ENCODE results near the gene RNF32. TPM values are rescaled to one million over a fixed set of nuclear protein-coding genes. Genes with fewer than 3 reads are reported as not detected.

The RNF32 gene
- total RNA-seq, 1 donor, result under 0.01 TPM

GRCh38 chr7:156614434-156615264 is 25.9 kb upstream of the RNF32 start:
- no peaks in the 10 kb centered on the region for H3K36me3 ChIP-seq (ENCODE audit: insufficient read depth, low read length)
- H3K27me3 ChIP-seq (ENCODE audit: insufficient read depth, low read length), result peaks cover 22% of the 10 kb centered on the region
- H3K4me1 ChIP-seq (ENCODE audit: insufficient read depth, low read length), result no peaks in the 10 kb centered on the region
- no peak overlapping the region for H3K4me2 ChIP-seq (ENCODE audit: insufficient read depth, low read length)
- no peak overlapping the region for H3K4me3 ChIP-seq (ENCODE audit: insufficient read depth, low read length)
- no peaks in the 10 kb centered on the region for H3K79me2 ChIP-seq (ENCODE audit: insufficient read depth, low read length)
- no peak overlapping the region for H2AFZ ChIP-seq (ENCODE audit: low read length)
- H4K20me1 ChIP-seq (ENCODE audit: insufficient read depth, low read length), result no peaks in the 10 kb centered on the region
- no peak for TF ChIP-seq CTCF (IDR thresholded peaks at IDR 0.05; ENCODE audit: extremely low read depth, low read depth, low read length)
- H3K27ac ChIP-seq (ENCODE audit: low read depth, low read length), result no peak overlapping the region
- no peaks in the 10 kb centered on the region for H3K9me3 ChIP-seq (ENCODE audit: low read depth, low read length)
- DNase-seq (ENCODE audit: insufficient read length, low spot score, missing footprints), result no peak

- H2AFZ ChIP-seq (ENCODE audit: low read length), result no peak overlapping the region
- DNase-seq (ENCODE audit: insufficient read length, low spot score, missing footprints), result peak; percentile 80
- H4K20me1 ChIP-seq (ENCODE audit: insufficient read depth, low read length), result no peaks in the 10 kb centered on the region
- no peaks in the 10 kb centered on the region for H3K79me2 ChIP-seq (ENCODE audit: insufficient read depth, low read length)
- H3K4me2 ChIP-seq (ENCODE audit: insufficient read depth, low read length), result no peak overlapping the region
- H3K27me3 ChIP-seq (ENCODE audit: insufficient read depth, low read length), result peaks cover 22% of the 10 kb centered on the region
- no peaks in the 10 kb centered on the region for H3K4me1 ChIP-seq (ENCODE audit: insufficient read depth, low read length)
- H3K9me3 ChIP-seq (ENCODE audit: low read depth, low read length), result no peaks in the 10 kb centered on the region
- no peak for TF ChIP-seq CTCF (IDR thresholded peaks at IDR 0.05; ENCODE audit: extremely low read depth, low read depth, low read length)
- H3K4me3 ChIP-seq (ENCODE audit: insufficient read depth, low read length), result peak overlapping the region; percentile 30
- no peaks in the 10 kb centered on the region for H3K36me3 ChIP-seq (ENCODE audit: insufficient read depth, low read length)
- H3K27ac ChIP-seq (ENCODE audit: low read depth, low read length), result no peak overlapping the region
These were observed 24.0 kb upstream of the RNF32 start for GRCh38 chr7:156616269-156617202.

GRCh38 chr7:156617215-156617614 is 23.4 kb upstream of the RNF32 start:
- no peaks in the 10 kb centered on the region for H3K79me2 ChIP-seq (ENCODE audit: insufficient read depth, low read length)
- no peak overlapping the region for H3K4me2 ChIP-seq (ENCODE audit: insufficient read depth, low read length)
- TF ChIP-seq CTCF (IDR thresholded peaks at IDR 0.05; ENCODE audit: extremely low read depth, low read depth, low read length), result no peak
- H3K4me3 ChIP-seq (ENCODE audit: insufficient read depth, low read length), result no peak overlapping the region
- H3K9me3 ChIP-seq (ENCODE audit: low read depth, low read length), result no peaks in the 10 kb centered on the region
- no peaks in the 10 kb centered on the region for H3K4me1 ChIP-seq (ENCODE audit: insufficient read depth, low read length)
- peaks cover 22% of the 10 kb centered on the region for H3K27me3 ChIP-seq (ENCODE audit: insufficient read depth, low read length)
- H3K36me3 ChIP-seq (ENCODE audit: insufficient read depth, low read length), result no peaks in the 10 kb centered on the region
- no peak overlapping the region for H2AFZ ChIP-seq (ENCODE audit: low read length)
- no peak overlapping the region for H3K27ac ChIP-seq (ENCODE audit: low read depth, low read length)
- DNase-seq (ENCODE audit: insufficient read length, low spot score, missing footprints), result no peak
- H4K20me1 ChIP-seq (ENCODE audit: insufficient read depth, low read length), result no peaks in the 10 kb centered on the region
